Effector memory CD8-positive, alpha-beta T cell (primary cell): ENCODE results near the gene DHX8.

Source experiments
- ATAC-seq: fragments of 150-1000 bp; cut with Tn5 transposase; replicated peaks from 2 replicates; pipeline ENCODE4 v1.10.0; 2021; ENCODE audit warnings: mild to moderate bottlenecking, moderate library complexity
- DNase-seq, 3 experiments: peaks; one replicate each; pipeline ENCODE4 v3.0.0; 2021
- H3K27ac Mint-ChIP-seq, 2 donors: one replicate each; pipeline ENCODE4 v1.8.0; 2022; ENCODE audit warnings: mild to moderate bottlenecking in 2 of 2, mixed read lengths in 2 of 2, moderate library complexity in 2 of 2
- H3K27me3 Mint-ChIP-seq, 2 donors: one replicate each; pipeline ENCODE4 v1.8.0; 2022; ENCODE audit warnings: mixed read lengths in 2 of 2
- H3K36me3 Mint-ChIP-seq: one replicate; pipeline ENCODE4 v1.8.0; 2022; ENCODE audit warnings: mild to moderate bottlenecking, moderate library complexity, mixed read lengths; ENCODE audit not compliant: insufficient read depth
- H3K4me1 Mint-ChIP-seq, 2 donors: one replicate each; pipeline ENCODE4 v1.8.0; 2022; ENCODE audit warnings: low read depth in 2 of 2, mixed read lengths in 2 of 2
- H3K4me3 Mint-ChIP-seq, 2 donors: one replicate each; pipeline ENCODE4 v1.8.0; 2022; ENCODE audit warnings: mild to moderate bottlenecking in 2 of 2, mixed read lengths in 2 of 2, moderate library complexity in 2 of 2
- H3K9me3 Mint-ChIP-seq, 2 donors: one replicate each; pipeline ENCODE4 v1.8.0; 2022; ENCODE audit warnings: mixed read lengths in 2 of 2
- total RNA-seq, 9 experiments: gene quantifications; one replicate each; lab custom pipeline; 2026; lab: John Stamatoyannopoulos, UW

DHX8 gene
- total RNA-seq = 123 to 200 (median 129) reads per million in 9 experiments

GRCh38 chr17:43483674-43484551, at the start of gene DHX8:
DHX8 (plus strand) TSS chr17:43483975; CDS start chr17:43484038, 63 bp downstream.
- Mint-ChIP-seq H3K27me3 (no peaks in the 10 kb centered on the region), H3K9me3 (no peaks in the 10 kb centered on the region), H3K4me1 (peaks cover 14 to 19% of the 10 kb centered on the region in 2 donors), H3K36me3 (peaks cover 13% of the 10 kb centered on the region), H3K4me3 (peak within 1 kb of the TSS; percentile 100), H3K27ac (peak within 1 kb of the TSS; percentile 97 to 99)
- DNase-seq (peak; percentile 99), ATAC-seq (peak; percentile 97)

- H3K9me3 Mint-ChIP-seq = no peaks in the 10 kb centered on the region
- DNase-seq = no peak
- no peak overlapping the region for H3K27ac Mint-ChIP-seq
- ATAC-seq = no peak
- H3K4me3 Mint-ChIP-seq = no peak overlapping the region
- no peaks in the 10 kb centered on the region for H3K4me1 Mint-ChIP-seq
- H3K36me3 Mint-ChIP-seq = no peaks in the 10 kb centered on the region
- peaks cover 42 to 64% of the 10 kb centered on the region in 2 donors for H3K27me3 Mint-ChIP-seq
Measured at GRCh38 chr17:43434902-43435319, 48.9 kb upstream of the DHX8 start.

GRCh38 chr17:43437756-43438155, 46.0 kb upstream of the DHX8 start:
- no peaks in the 10 kb centered on the region for H3K36me3 Mint-ChIP-seq
- no peaks in the 10 kb centered on the region for H3K4me1 Mint-ChIP-seq
- H3K4me3 Mint-ChIP-seq = no peak overlapping the region
- ATAC-seq (no peak), DNase-seq (no peak)
- no peaks in the 10 kb centered on the region for H3K9me3 Mint-ChIP-seq
- H3K27me3 Mint-ChIP-seq = peaks cover 30 to 36% of the 10 kb centered on the region in 2 donors
- no peak overlapping the region for H3K27ac Mint-ChIP-seq

GRCh38 chr17:43438626-43439025, 45.1 kb upstream of the DHX8 start:
- Mint-ChIP-seq H3K4me3 (no peak overlapping the region), H3K9me3 (no peaks in the 10 kb centered on the region), H3K36me3 (no peaks in the 10 kb centered on the region), H3K27me3 (peaks cover 25 to 29% of the 10 kb centered on the region in 2 donors), H3K4me1 (no peaks in the 10 kb centered on the region), H3K27ac (no peak overlapping the region)
- ATAC-seq = no peak
- DNase-seq = no peak

GRCh38 chr17:43439041-43439440, 44.7 kb upstream of the DHX8 start:
- Mint-ChIP-seq H3K9me3 (no peaks in the 10 kb centered on the region), H3K4me3 (no peak overlapping the region)

GRCh38 chr17:43442711-43443110, 41.1 kb upstream of the DHX8 start:
- DNase-seq (no peak), ATAC-seq (no peak)
- H3K36me3 Mint-ChIP-seq = no peaks in the 10 kb centered on the region
- H3K9me3 Mint-ChIP-seq = no peaks in the 10 kb centered on the region
- no peaks in the 10 kb centered on the region for H3K4me1 Mint-ChIP-seq
- H3K4me3 Mint-ChIP-seq = no peak overlapping the region
- H3K27me3 Mint-ChIP-seq = peaks cover 24% of the 10 kb centered on the region in 2 donors
- H3K27ac Mint-ChIP-seq = no peak overlapping the region

More at GRCh38 chr17:43439041-43439440, 44.7 kb upstream of the DHX8 start:
- H3K4me1 Mint-ChIP-seq = no peaks in the 10 kb centered on the region
- no peaks in the 10 kb centered on the region for H3K36me3 Mint-ChIP-seq
- no peak for DNase-seq
- H3K27me3 Mint-ChIP-seq = peaks cover 25 to 29% of the 10 kb centered on the region in 2 donors
- H3K27ac Mint-ChIP-seq = no peak overlapping the region
- ATAC-seq = no peak

GRCh38 chr17:43443381-43443780, 40.4 kb upstream of the DHX8 start:
- Mint-ChIP-seq H3K9me3 (no peaks in the 10 kb centered on the region), H3K4me3 (no peak overlapping the region), H3K4me1 (no peaks in the 10 kb centered on the region), H3K27ac (no peak overlapping the region), H3K36me3 (no peaks in the 10 kb centered on the region), H3K27me3 (peaks cover 25 to 30% of the 10 kb centered on the region in 2 donors)
- no peak for ATAC-seq
- no peak for DNase-seq

- ATAC-seq (no peak), DNase-seq (no peak)
- Mint-ChIP-seq H3K4me3 (no peak overlapping the region), H3K4me1 (no peaks in the 10 kb centered on the region), H3K27ac (no peak overlapping the region), H3K36me3 (no peaks in the 10 kb centered on the region), H3K9me3 (no peaks in the 10 kb centered on the region), H3K27me3 (peaks cover 34 to 35% of the 10 kb centered on the region in 2 donors)
Measured at GRCh38 chr17:43444223-43445008, 39.4 kb upstream of the DHX8 start.

GRCh38 chr17:43445009-43445589, 38.7 kb upstream of the DHX8 start:
- Mint-ChIP-seq H3K27me3 (peaks cover 35 to 41% of the 10 kb centered on the region in 2 donors), H3K27ac (no peak overlapping the region)

GRCh38 chr17:43446773-43447172, 37.0 kb upstream of the DHX8 start:
- no peak overlapping the region for H3K27ac Mint-ChIP-seq
- no peaks in the 10 kb centered on the region for H3K36me3 Mint-ChIP-seq
- ATAC-seq = no peak
- H3K9me3 Mint-ChIP-seq = no peaks in the 10 kb centered on the region
- no peak for DNase-seq
- no peak overlapping the region for H3K4me3 Mint-ChIP-seq
- no peaks in the 10 kb centered on the region for H3K4me1 Mint-ChIP-seq
- H3K27me3 Mint-ChIP-seq = peaks cover 35 to 41% of the 10 kb centered on the region in 2 donors

More at GRCh38 chr17:43445009-43445589, 38.7 kb upstream of the DHX8 start:
- ATAC-seq (no peak), DNase-seq (no peak)
- no peaks in the 10 kb centered on the region for H3K4me1 Mint-ChIP-seq
- H3K4me3 Mint-ChIP-seq = no peak overlapping the region
- H3K36me3 Mint-ChIP-seq = no peaks in the 10 kb centered on the region
- H3K9me3 Mint-ChIP-seq = no peaks in the 10 kb centered on the region

- H3K36me3 Mint-ChIP-seq = no peaks in the 10 kb centered on the region
- DNase-seq (no peak), ATAC-seq (no peak)
- H3K9me3 Mint-ChIP-seq = no peaks in the 10 kb centered on the region
- no peaks in the 10 kb centered on the region for H3K4me1 Mint-ChIP-seq
- no peak overlapping the region for H3K4me3 Mint-ChIP-seq
- H3K27me3 Mint-ChIP-seq = peaks cover 39 to 43% of the 10 kb centered on the region in 2 donors
- H3K27ac Mint-ChIP-seq = no peak overlapping the region
Measured at GRCh38 chr17:43448720-43449469, 34.9 kb upstream of the DHX8 start.

GRCh38 chr17:43449470-43450248, 34.1 kb upstream of the DHX8 start:
- Mint-ChIP-seq H3K36me3 (peaks cover under 1% of the 10 kb centered on the region), H3K4me3 (no peak overlapping the region), H3K4me1 (no peaks in the 10 kb centered on the region), H3K9me3 (no peaks in the 10 kb centered on the region), H3K27me3 (peaks cover 32 to 39% of the 10 kb centered on the region in 2 donors), H3K27ac (no peak overlapping the region)
- no peak for DNase-seq
- ATAC-seq = no peak
